ENCODE measurements around the gene LRRN2. TPM values are rescaled to one million over a fixed set of nuclear protein-coding genes. Genes with fewer than 3 reads are reported as not detected.
A peak's percentile ranks its signal among the peaks of the same experiment; 100 is the strongest.

Gene LRRN2
- total and polyA plus RNA-seq, 7 donors, result 2.5 to 14.7 (median 4.9) TPM

GRCh38 chr1:204670152-204670927 is 15.2 kb downstream of the LRRN2 start:
- no peak for TF ChIP-seq POLR2A (IDR thresholded peaks at IDR 0.05)
- TF ChIP-seq POLR2AphosphoS5 (IDR thresholded peaks at IDR 0.05), result peak in 2 of 4 donors; percentile 8 to 33
- TF ChIP-seq EP300 (IDR thresholded peaks at IDR 0.05), result no peak
- TF ChIP-seq, protein P1, sequence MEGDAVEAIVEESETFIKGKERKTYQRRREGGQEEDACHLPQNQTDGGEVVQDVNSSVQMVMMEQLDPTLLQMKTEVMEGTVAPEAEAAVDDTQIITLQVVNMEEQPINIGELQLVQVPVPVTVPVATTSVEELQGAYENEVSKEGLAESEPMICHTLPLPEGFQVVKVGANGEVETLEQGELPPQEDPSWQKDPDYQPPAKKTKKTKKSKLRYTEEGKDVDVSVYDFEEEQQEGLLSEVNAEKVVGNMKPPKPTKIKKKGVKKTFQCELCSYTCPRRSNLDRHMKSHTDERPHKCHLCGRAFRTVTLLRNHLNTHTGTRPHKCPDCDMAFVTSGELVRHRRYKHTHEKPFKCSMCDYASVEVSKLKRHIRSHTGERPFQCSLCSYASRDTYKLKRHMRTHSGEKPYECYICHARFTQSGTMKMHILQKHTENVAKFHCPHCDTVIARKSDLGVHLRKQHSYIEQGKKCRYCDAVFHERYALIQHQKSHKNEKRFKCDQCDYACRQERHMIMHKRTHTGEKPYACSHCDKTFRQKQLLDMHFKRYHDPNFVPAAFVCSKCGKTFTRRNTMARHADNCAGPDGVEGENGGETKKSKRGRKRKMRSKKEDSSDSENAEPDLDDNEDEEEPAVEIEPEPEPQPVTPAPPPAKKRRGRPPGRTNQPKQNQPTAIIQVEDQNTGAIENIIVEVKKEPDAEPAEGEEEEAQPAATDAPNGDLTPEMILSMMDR (IDR thresholded peaks at IDR 0.05), result no peak
- intact Hi-C loops (cut with DNase I), result no loop called here
- WGBS, 2 donors, result 69 to 82% methylated on average over 10 of the region's 10 CpGs
- Histone ChIP-seq H3K27ac (peak overlapping the region; percentile 30 to 67 (median 46)), H3K4me1 (peaks cover 0 to 24% (median 15%) of the 10 kb centered on the region in 4 donors), H3K4me3 (no peak overlapping the region), H3K9me3 (no peaks in the 10 kb centered on the region), H3K36me3 (no peaks in the 10 kb centered on the region), H3K27me3 (no peaks in the 10 kb centered on the region)
- DNase-seq, result no peak

- Histone ChIP-seq H3K27me3 (no peaks in the 10 kb centered on the region), H3K4me3 (no peak overlapping the region), H3K36me3 (no peaks in the 10 kb centered on the region), H3K9me3 (no peaks in the 10 kb centered on the region), H3K27ac (peak overlapping the region in 1 of 4 donors; percentile 67), H3K4me1 (peaks cover 0 to 24% (median 15%) of the 10 kb centered on the region in 4 donors)
- intact Hi-C loops (cut with DNase I), result no loop called here
- TF ChIP-seq POLR2A (IDR thresholded peaks at IDR 0.05), result no peak
- no peak for TF ChIP-seq POLR2AphosphoS5 (IDR thresholded peaks at IDR 0.05)
- TF ChIP-seq, protein P1 (IDR thresholded peaks at IDR 0.05), result no peak
- TF ChIP-seq EP300 (IDR thresholded peaks at IDR 0.05), result no peak
- DNase-seq, result peak; percentile 15
- 0 to 35% methylated on average over 1 of the region's 1 CpG for WGBS, 2 donors
These were observed 16.0 kb downstream of the LRRN2 start for GRCh38 chr1:204669579-204669978.

- WGBS, 2 donors, result 87 to 94% methylated on average over 6 of the region's 6 CpGs
- intact Hi-C loops (cut with DNase I), result no loop called here
- Histone ChIP-seq H3K4me3 (no peak overlapping the region), H3K9me3 (no peaks in the 10 kb centered on the region), H3K36me3 (no peaks in the 10 kb centered on the region), H3K27me3 (no peaks in the 10 kb centered on the region), H3K27ac (no peak overlapping the region), H3K4me1 (no peaks in the 10 kb centered on the region)
- no peak for TF ChIP-seq EP300 (IDR thresholded peaks at IDR 0.05)
- TF ChIP-seq POLR2AphosphoS5 (IDR thresholded peaks at IDR 0.05), result no peak
- TF ChIP-seq POLR2A (IDR thresholded peaks at IDR 0.05), result no peak
- TF ChIP-seq, protein P1 (IDR thresholded peaks at IDR 0.05), result no peak
- no peak for DNase-seq
These were observed 21.2 kb downstream of the LRRN2 start for GRCh38 chr1:204664384-204664651.

- Histone ChIP-seq H3K9me3 (no peaks in the 10 kb centered on the region), H3K36me3 (no peaks in the 10 kb centered on the region), H3K27me3 (no peaks in the 10 kb centered on the region), H3K27ac (no peak overlapping the region), H3K4me3 (no peak overlapping the region), H3K4me1 (no peaks in the 10 kb centered on the region)
- no peak for DNase-seq
- no peak for TF ChIP-seq EP300 (IDR thresholded peaks at IDR 0.05)
- TF ChIP-seq POLR2AphosphoS5 (IDR thresholded peaks at IDR 0.05), result no peak
- TF ChIP-seq POLR2A (IDR thresholded peaks at IDR 0.05), result no peak
- WGBS, 2 donors, result 82 to 87% methylated on average over 15 of the region's 15 CpGs
- intact Hi-C loops (cut with DNase I), result no loop called here
These were observed 21.7 kb downstream of the LRRN2 start for GRCh38 chr1:204663644-204664383.

DNA sequence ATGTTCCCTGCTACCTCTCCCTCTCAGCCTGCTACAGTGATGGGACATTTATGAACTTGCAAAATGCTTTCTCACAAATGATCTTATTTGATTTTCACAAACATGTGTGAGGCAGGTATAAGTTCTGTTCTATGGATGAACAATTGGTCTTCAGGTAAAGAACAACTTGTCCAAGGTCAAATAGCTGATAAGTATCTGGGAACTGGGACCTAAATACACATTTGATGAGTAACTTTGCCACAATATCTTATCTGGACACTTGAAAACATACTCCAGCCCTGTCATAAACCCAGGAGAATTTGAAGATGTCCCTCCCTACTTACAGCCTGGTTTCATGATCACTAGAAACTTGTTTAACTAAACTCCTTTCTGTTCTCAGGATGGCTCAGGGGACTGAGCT is 23.0 kb downstream of the LRRN2 start:
- TF ChIP-seq, protein P1 (IDR thresholded peaks at IDR 0.05), result no peak
- TF ChIP-seq POLR2AphosphoS5 (IDR thresholded peaks at IDR 0.05), result no peak
- TF ChIP-seq EP300 (IDR thresholded peaks at IDR 0.05), result no peak
- no peak for TF ChIP-seq POLR2A (IDR thresholded peaks at IDR 0.05)
- intact Hi-C loops (cut with DNase I), result no loop called here
- no peaks in the 10 kb centered on the region for H3K27me3 ChIP-seq
- H3K36me3 ChIP-seq, result no peaks in the 10 kb centered on the region
- no peak overlapping the region for H3K27ac ChIP-seq
- no peak for DNase-seq
- H3K4me3 ChIP-seq, result no peak overlapping the region
- H3K9me3 ChIP-seq, result no peaks in the 10 kb centered on the region
- no peaks in the 10 kb centered on the region for H3K4me1 ChIP-seq

Data from sigmoid colon (tissue), 7 donors.